ENCODE data around the gene UNC13B.

GRCh38 chr9:35288778-35289177, 127.0 kb downstream of the UNC13B start:
- TF ChIP-seq CTCF (IDR thresholded peaks at IDR 0.05 in 2 of 3, conservative IDR thresholded peaks at IDR 0.05 in 1 of 3; ENCODE audit: insufficient read depth in 2 of 3, low read depth in 1 of 3, low read length in 3 of 3): no peak
- no peak for TF ChIP-seq MLLT1 (IDR thresholded peaks at IDR 0.05)
- no peak for TF ChIP-seq GABPB1 (CRISPR knock-in tag; IDR thresholded peaks at IDR 0.05)
- TF ChIP-seq ARID3A (IDR thresholded peaks at IDR 0.05; ENCODE audit: borderline replicate concordance, low read depth, low read length): no peak
- TF ChIP-seq RAD21 (CRISPR knock-in tag; conservative IDR thresholded peaks at IDR 0.05 in 1 of 2, IDR thresholded peaks at IDR 0.05 in 1 of 2): no peak
- no peak for TF ChIP-seq FOSL1 (tag; conservative IDR thresholded peaks at IDR 0.05)
- no peak for TF ChIP-seq TGIF2 (CRISPR knock-in tag; IDR thresholded peaks at IDR 0.05)
- TF ChIP-seq ZNF431 (CRISPR knock-in tag; IDR thresholded peaks at IDR 0.05): no peak
- TF ChIP-seq ATF3 (IDR thresholded peaks at IDR 0.05): no peak
- no peak for TF ChIP-seq ATF3 (CRISPR knock-in tag; conservative IDR thresholded peaks at IDR 0.05)
- TF ChIP-seq ZNF134 (CRISPR knock-in tag; conservative IDR thresholded peaks at IDR 0.05): no peak
- no peak for TF ChIP-seq POLR2A (conservative IDR thresholded peaks at IDR 0.05)
- TF ChIP-seq SP2 (IDR thresholded peaks at IDR 0.05; ENCODE audit: extremely low read depth, low read depth, low read length, poor library complexity, severe bottlenecking): no peak
- TF ChIP-seq MAZ (CRISPR knock-in tag; conservative IDR thresholded peaks at IDR 0.05 in 1 of 2, IDR thresholded peaks at IDR 0.05 in 1 of 2): no peak
- no peak for TF ChIP-seq TBP (optimal IDR thresholded peaks at IDR 0.05; ENCODE audit: low read depth, low read length)
